Endothelial cell of umbilical vein (primary cell): ENCODE results near the gene STXBP2. TPM values are rescaled to one million over a fixed set of nuclear protein-coding genes. Genes with fewer than 3 reads are reported as not detected.

Source experiments
- BruUV-seq: library from RNA; stranded (reverse); fragments of 400-500 nt; replicated peaks from 2 replicates; lab custom pipeline; 2021; lab: Mats Ljungman, UMichigan
- CTCF ChIA-PET: fragments of 300-600, 350-600 bp; sonication (Branson Sonifier 250); formaldehyde crosslinking; loops from one replicate; lab custom pipeline; 2021; ENCODE audit warnings: antibody characterized with exemption, inconsistent platforms; lab: Charles Lee
- POLR2A ChIA-PET: fragments of 300-600, 350-600 bp; sonication (Branson Sonifier 250); formaldehyde crosslinking; loops from one replicate; lab custom pipeline; 2021; ENCODE audit warnings: antibody characterized with exemption, inconsistent platforms; lab: Charles Lee
- DNase-seq: peaks from one replicate; pipeline ENCODE4 v3.0.0-alpha.2; 2011; ENCODE audit warnings: low read depth, low spot score
- FAIRE-seq: peaks from 2 replicates; lab custom pipeline; 2011; peaks lifted over from hg19 to GRCh38; lab: Jason Lieb, UNC
- H2AFZ ChIP-seq: 2 replicates; pipeline ENCODE4 v1.6.0; 2012; ENCODE audit warnings: low read depth, low read length, control low read depth, inconsistent platforms
- H3K27ac ChIP-seq: 2 replicates; pipeline ENCODE4 v1.5.1; 2011; ENCODE audit warnings: low read depth, mild to moderate bottlenecking, control low read depth, low read length, moderate library complexity; ENCODE audit not compliant: insufficient read depth
- H3K27me3 ChIP-seq, 2 experiments: 2 replicates each; pipeline versions ENCODE4 v1.6.0 to v1.6.1; 2011; ENCODE audit warnings: low read length in 2 of 2, mixed read lengths in 1 of 2; ENCODE audit not compliant: control insufficient read depth in 2 of 2, insufficient read depth in 2 of 2
- H3K36me3 ChIP-seq, 2 experiments: 2 replicates in 1 of 2; 3 replicates in 1 of 2; pipeline ENCODE4 v1.5.1; 2011; ENCODE audit warnings: low read length in 2 of 2, mild to moderate bottlenecking in 1 of 2, moderate library complexity in 1 of 2; ENCODE audit not compliant: control insufficient read depth in 2 of 2, insufficient read depth in 2 of 2; ENCODE audit errors: extremely low read depth in 1 of 2
- H3K4me1 ChIP-seq: 3 replicates; pipeline ENCODE4 v1.5.1; 2011; ENCODE audit warnings: mild to moderate bottlenecking, low read length; ENCODE audit not compliant: control insufficient read depth, insufficient read depth; ENCODE audit errors: extremely low read depth
- H3K4me2 ChIP-seq: 2 replicates; pipeline ENCODE4 v1.6.1; 2011; ENCODE audit warnings: low read length, control low read depth, mixed read lengths; ENCODE audit not compliant: insufficient read depth
- H3K4me3 ChIP-seq, 3 experiments: fragments of 200-600 bp in 1 of 3; sonication (generic), shearing (Covaris generic) in 1 of 3; replicated peaks in 1 of 3; 2 replicates each; pipeline ENCODE4 v1.5.1; 2011 to 2016; ENCODE audit warnings: control low read depth in 3 of 3, low read length in 3 of 3, mild to moderate bottlenecking in 2 of 3, inconsistent platforms in 1 of 3, low read depth in 1 of 3, moderate library complexity in 1 of 3; ENCODE audit not compliant: insufficient read depth in 1 of 3
- H3K79me2 ChIP-seq: 2 replicates; pipeline ENCODE4 v1.6.0; 2012; ENCODE audit warnings: low read length, inconsistent platforms; ENCODE audit not compliant: control insufficient read depth, insufficient read depth
- H3K9ac ChIP-seq: replicated peaks from 2 replicates; pipeline ENCODE3; 2011; ENCODE audit warnings: low read length, control low read depth; ENCODE audit not compliant: insufficient read depth; ENCODE audit errors: extremely low read depth
- H3K9me1 ChIP-seq: replicated peaks from 3 replicates; pipeline ENCODE4 v1.6.0; 2011; ENCODE audit warnings: mild to moderate bottlenecking, low read length; ENCODE audit not compliant: control insufficient read depth, insufficient read depth; ENCODE audit errors: extremely low read depth
- H3K9me3 ChIP-seq: replicated peaks from 2 replicates; pipeline ENCODE4 v1.5.1; 2012; ENCODE audit warnings: low read length, inconsistent platforms; ENCODE audit not compliant: control insufficient read depth, insufficient read depth
- H4K20me1 ChIP-seq: replicated peaks from 2 replicates; pipeline ENCODE3; 2011; ENCODE audit warnings: mild to moderate bottlenecking, low read length; ENCODE audit not compliant: control insufficient read depth, insufficient read depth; ENCODE audit errors: extremely low read depth
- EZH2 ChIP-seq: IDR thresholded peaks from 2 replicates; pipeline ENCODE4 v1.6.1; 2012; ENCODE audit warnings: borderline replicate concordance, low read depth, mild to moderate bottlenecking, moderate library complexity, low read length, inconsistent platforms; ENCODE audit not compliant: severe bottlenecking
- FOS ChIP-seq: IDR thresholded peaks from 2 replicates; pipeline ENCODE4 v1.6.1; 2011; ENCODE audit warnings: mild to moderate bottlenecking, low read length, moderate library complexity, borderline replicate concordance; ENCODE audit not compliant: insufficient read depth
- GATA2 ChIP-seq: IDR thresholded peaks from 2 replicates; pipeline ENCODE4 v1.7.0; 2011; ENCODE audit warnings: low read depth, mild to moderate bottlenecking, moderate library complexity, mixed read lengths, low read length; ENCODE audit not compliant: insufficient read length, insufficient read depth
- JUN ChIP-seq: IDR thresholded peaks from 2 replicates; pipeline ENCODE4 v1.6.1; 2011; ENCODE audit warnings: borderline replicate concordance, low read depth; ENCODE audit not compliant: insufficient read length, insufficient read depth
- MYC ChIP-seq: IDR thresholded peaks from one replicate; pipeline ENCODE4 v1.6.1; 2011; ENCODE audit warnings: mild to moderate bottlenecking, low read depth, low read length
- POLR2A ChIP-seq: IDR thresholded peaks from 2 replicates; pipeline ENCODE4 v1.6.1; 2012; ENCODE audit warnings: low read depth, mild to moderate bottlenecking, control low read depth, low read length
- POLR2AphosphoS5 ChIP-seq: IDR thresholded peaks from 2 replicates; pipeline ENCODE4 v1.6.1; 2012; ENCODE audit warnings: low read depth, mild to moderate bottlenecking, control low read depth, low read length, moderate library complexity; ENCODE audit not compliant: insufficient read depth
- dilution Hi-C: fragments of 300-500 bp; cut with MboI; formaldehyde crosslinking; loops from one replicate; pipeline ENCODE4 v1.15.0; 2019; ENCODE audit warnings: low sequenced_read_pairs; ENCODE audit not compliant: extremely low pct_ligation_motif_present
- intact Hi-C: fragments of 100-400 bp; cut with micrococcal nuclease; formaldehyde crosslinking; loops from one replicate; pipeline ENCODE4 v1.10.0; 2022
- polyA plus RNA-seq, 4 experiments: library from polyadenylated mRNA; depleted of rRNA in 3 of 4; stranded (reverse) in 3 of 4; unstranded in 1 of 4; fragments of >200 nt; gene quantifications; 2 replicates each; pipeline versions ENCODE4 v1.2.1 to v1.2.3, GENCODE V29; 2011 to 2012; ENCODE audit warnings: missing spikeins in 1 of 4
- total RNA-seq: library from RNA; stranded (reverse); gene quantifications from 2 replicates; pipeline ENCODE4 v1.2.3, GENCODE V29; 2021
- TF ChIP-seq, protein P1 (sequence below): IDR thresholded peaks from 2 replicates; pipeline ENCODE4 v1.6.1; 2011; ENCODE audit not compliant: insufficient read depth, insufficient read length
- TF ChIP-seq, protein P2 (sequence below), 2 donors: IDR thresholded peaks; 1 replicate in 1 of 2; 2 replicates in 1 of 2; pipeline ENCODE4 v1.5.1; 2011; ENCODE audit warnings: low read length in 2 of 2, mild to moderate bottlenecking in 2 of 2, moderate library complexity in 2 of 2, control low read depth in 1 of 2, inconsistent platforms in 1 of 2, low read depth in 1 of 2; ENCODE audit not compliant: insufficient read depth in 1 of 2; ENCODE audit errors: extremely low read depth in 1 of 2

STXBP2 gene
- total and polyA plus RNA-seq, 2 donors (not counting 3 experiments of a cell fraction or from before 2014, with no cell fraction given): 70.0 to 105 TPM

DNA sequence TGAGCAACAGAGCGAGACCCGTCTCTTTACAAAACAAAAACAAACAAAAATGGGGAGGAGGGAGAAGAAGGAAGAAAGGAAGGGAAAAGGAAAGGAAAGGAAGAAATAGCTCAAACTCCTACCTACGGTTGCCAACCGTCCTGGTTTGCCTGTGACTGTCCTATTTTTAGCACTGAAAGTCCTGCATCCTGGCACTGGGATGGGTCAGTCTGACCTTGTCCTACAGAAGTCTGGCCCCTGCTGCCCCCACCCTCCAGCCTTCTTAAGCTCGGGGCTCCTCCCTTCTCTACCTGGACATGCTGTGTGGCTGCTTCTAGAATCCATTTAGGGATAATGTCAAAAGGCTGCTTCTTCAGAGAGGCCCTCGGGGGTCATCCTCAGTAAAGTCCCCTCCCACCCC lies 1.2 kb upstream of the STXBP2 start:
- no peak overlapping the region for H3K27ac ChIP-seq

More for the DNA sequence above, 1.2 kb upstream of the STXBP2 start:
- Histone ChIP-seq H4K20me1 (no peaks in the 10 kb centered on the region), H3K36me3 (peaks cover 0 to 4% of the 10 kb centered on the region in 2 experiments), H3K27me3 (no peaks in the 10 kb centered on the region), H3K9me3 (no peaks in the 10 kb centered on the region), H2AFZ (no peak overlapping the region), H3K4me3 (no peak overlapping the region), H3K4me2 (no peak overlapping the region), H3K79me2 (peaks cover 2% of the 10 kb centered on the region), H3K9ac (no peak overlapping the region), H3K4me1 (peaks cover 8% of the 10 kb centered on the region), H3K9me1 (no peaks in the 10 kb centered on the region)
- TF ChIP-seq FOS (no peak), GATA2 (no peak), JUN (no peak), EZH2 (no peak), POLR2AphosphoS5 (no peak), POLR2A (no peak), MYC (no peak)
- TF ChIP-seq, protein P1, sequence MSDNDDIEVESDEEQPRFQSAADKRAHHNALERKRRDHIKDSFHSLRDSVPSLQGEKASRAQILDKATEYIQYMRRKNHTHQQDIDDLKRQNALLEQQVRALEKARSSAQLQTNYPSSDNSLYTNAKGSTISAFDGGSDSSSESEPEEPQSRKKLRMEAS: no peak
- TF ChIP-seq, protein P2, sequence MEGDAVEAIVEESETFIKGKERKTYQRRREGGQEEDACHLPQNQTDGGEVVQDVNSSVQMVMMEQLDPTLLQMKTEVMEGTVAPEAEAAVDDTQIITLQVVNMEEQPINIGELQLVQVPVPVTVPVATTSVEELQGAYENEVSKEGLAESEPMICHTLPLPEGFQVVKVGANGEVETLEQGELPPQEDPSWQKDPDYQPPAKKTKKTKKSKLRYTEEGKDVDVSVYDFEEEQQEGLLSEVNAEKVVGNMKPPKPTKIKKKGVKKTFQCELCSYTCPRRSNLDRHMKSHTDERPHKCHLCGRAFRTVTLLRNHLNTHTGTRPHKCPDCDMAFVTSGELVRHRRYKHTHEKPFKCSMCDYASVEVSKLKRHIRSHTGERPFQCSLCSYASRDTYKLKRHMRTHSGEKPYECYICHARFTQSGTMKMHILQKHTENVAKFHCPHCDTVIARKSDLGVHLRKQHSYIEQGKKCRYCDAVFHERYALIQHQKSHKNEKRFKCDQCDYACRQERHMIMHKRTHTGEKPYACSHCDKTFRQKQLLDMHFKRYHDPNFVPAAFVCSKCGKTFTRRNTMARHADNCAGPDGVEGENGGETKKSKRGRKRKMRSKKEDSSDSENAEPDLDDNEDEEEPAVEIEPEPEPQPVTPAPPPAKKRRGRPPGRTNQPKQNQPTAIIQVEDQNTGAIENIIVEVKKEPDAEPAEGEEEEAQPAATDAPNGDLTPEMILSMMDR (IDR thresholded peaks at IDR 0.05; ENCODE audit: extremely low read depth in 1 of 2, insufficient read depth in 1 of 2, low read depth in 1 of 2, low read length in 2 of 2): no peak
- dilution Hi-C loops (no loop called here), intact Hi-C loops (no loop called here)
- ChIA-PET POLR2A (no interaction called here), CTCF (interaction anchor here (0.7 kb wide), 2 partner anchors 45 to 68 kb away, joined by 3 read pairs; partner anchors contain the start of gene TRAPPC5)
- no TSS peak for BruUV-seq
- DNase-seq (no peak), FAIRE-seq (no peak)
